HCT116 (cell line): ENCODE results near the gene GASK1A. TPM values are rescaled to one million over a fixed set of nuclear protein-coding genes. Genes with fewer than 3 reads are reported as not detected.

Experiments used
- ATAC-seq: fragments of 200-7000 bp; cut with Tn5 transposase; 2 replicates; pipeline ENCODE4 v1.9.1; 2020; ENCODE audit warnings: mild to moderate bottlenecking, moderate library complexity
- BruUV-seq: library from RNA; stranded (reverse); fragments of 400-500 nt; replicated peaks from 2 replicates; lab custom pipeline; 2021; lab: Mats Ljungman, UMichigan
- CTCF ChIA-PET: fragments of 300-600 bp; sonication (Branson Sonifier 250); formaldehyde crosslinking; loops from one replicate; lab custom pipeline; 2021; ENCODE audit warnings: antibody characterized with exemption; lab: Charles Lee
- POLR2A ChIA-PET: fragments of 300-600, 350-600 bp; sonication (Branson Sonifier 250); formaldehyde crosslinking; loops from one replicate; lab custom pipeline; 2021; ENCODE audit warnings: antibody characterized with exemption; lab: Charles Lee
- RAD21 ChIA-PET, 2 experiments: fragments of 300-600 bp; sonication (Branson Sonifier 250); formaldehyde crosslinking; loops; one replicate each; lab custom pipeline; 2023; ENCODE audit warnings: low total read pairs in 2 of 2; ENCODE audit not compliant: uncharacterized antibody in 2 of 2, unreplicated experiment in 2 of 2, low non-redundant PET in 1 of 2; lab: Charles Lee
- DNase-seq: peaks from one replicate; pipeline ENCODE4 v3.0.0-alpha.2; 2010; ENCODE audit warnings: low read depth, low spot score
- H2AFZ ChIP-seq: fragments of 200-600 bp; shearing (Covaris generic), sonication (generic); 2 replicates; pipeline ENCODE4 v1.6.1; 2017; ENCODE audit warnings: low read depth, mixed run types, mixed read lengths, antibody characterized with exemption, low read length; ENCODE audit not compliant: poor library complexity, severe bottlenecking
- H3K27ac ChIP-seq: 2 replicates; pipeline ENCODE4 v1.5.1; 2012; ENCODE audit warnings: low read depth, low read length
- H3K27me3 ChIP-seq: fragments of 200-600 bp; sonication (generic); 2 replicates; pipeline ENCODE4 v1.6.1; 2016; ENCODE audit warnings: mixed run types, low read length, mixed read lengths; ENCODE audit not compliant: insufficient read depth
- H3K36me3 ChIP-seq, 2 experiments: fragments of 200-500 bp in 1 of 2; fragments of 200-600 bp in 1 of 2; sonication (Bioruptor generic) in 1 of 2; sonication (generic) in 1 of 2; 2 replicates each; pipeline versions ENCODE4 v1.5.1 to v1.6.1; 2014 to 2016; ENCODE audit warnings: low read length in 2 of 2, inconsistent platforms in 1 of 2, mixed read lengths in 1 of 2, mixed run types in 1 of 2; ENCODE audit not compliant: insufficient read depth in 2 of 2, control insufficient read depth in 1 of 2
- H3K4me1 ChIP-seq, 2 experiments: fragments of 200-600 bp in 1 of 2; sonication (generic) in 1 of 2; 2 replicates each; pipeline versions ENCODE4 v1.5.1 to v1.6.1; 2012 to 2017; ENCODE audit warnings: low read length in 2 of 2, inconsistent platforms in 1 of 2, mild to moderate bottlenecking in 1 of 2, mixed read lengths in 1 of 2, mixed run types in 1 of 2, moderate library complexity in 1 of 2; ENCODE audit not compliant: insufficient read depth in 2 of 2, control insufficient read depth in 1 of 2
- H3K4me2 ChIP-seq: fragments of 200-600 bp; sonication (generic); 2 replicates; pipeline ENCODE4 v1.6.1; 2017; ENCODE audit warnings: mixed run types, low read length, mixed read lengths
- H3K4me3 ChIP-seq, 2 experiments: fragments of 200-600 bp in 1 of 2; sonication (generic) in 1 of 2; replicated peaks in 1 of 2; 2 replicates each; pipeline ENCODE4 v1.5.1; 2011 to 2016; ENCODE audit warnings: low read length in 2 of 2, control low read depth in 1 of 2, low read depth in 1 of 2, mild to moderate bottlenecking in 1 of 2, mixed read lengths in 1 of 2, mixed run types in 1 of 2
- H3K79me2 ChIP-seq: fragments of 200-600 bp; sonication (generic); 2 replicates; pipeline ENCODE4 v1.6.1; 2017; ENCODE audit warnings: mild to moderate bottlenecking, mixed run types, low read length, moderate library complexity, mixed read lengths; ENCODE audit not compliant: insufficient read depth
- H3K9ac ChIP-seq: fragments of 200-600 bp; sonication (generic); 2 replicates; pipeline ENCODE4 v1.6.1; 2016; ENCODE audit warnings: low read length, mixed read lengths
- H3K9me2 ChIP-seq: fragments of 200-600 bp; sonication (generic), shearing (Covaris generic); 2 replicates; pipeline ENCODE4 v1.6.1; 2017; ENCODE audit warnings: mixed run types, mild to moderate bottlenecking, moderate library complexity; ENCODE audit not compliant: insufficient read depth
- H3K9me3 ChIP-seq, 2 experiments: fragments of 200-500 bp in 1 of 2; fragments of 200-600 bp in 1 of 2; sonication (Bioruptor generic) in 1 of 2; sonication (generic) in 1 of 2; 2 replicates each; pipeline ENCODE4 v1.6.1; 2014 to 2017; ENCODE audit warnings: low read length in 2 of 2, mixed read lengths in 2 of 2, inconsistent platforms in 1 of 2, low read depth in 1 of 2, mild to moderate bottlenecking in 1 of 2, mixed run types in 1 of 2, moderate library complexity in 1 of 2; ENCODE audit not compliant: control insufficient read depth in 1 of 2, insufficient read depth in 1 of 2
- H4K20me1 ChIP-seq: fragments of 200-600 bp; sonication (generic), shearing (Covaris generic); 2 replicates; pipeline ENCODE4 v1.6.1; 2017; ENCODE audit warnings: mixed run types, mild to moderate bottlenecking, moderate library complexity; ENCODE audit not compliant: insufficient read depth
- CBX3 ChIP-seq: IDR thresholded peaks from 2 replicates; pipeline ENCODE4 v1.6.1; 2012; ENCODE audit warnings: low read depth
- FOSL1 ChIP-seq: IDR thresholded peaks from 2 replicates; pipeline ENCODE4 v1.6.1; 2012; ENCODE audit warnings: low read depth
- intact Hi-C: fragments of 100-400 bp; cut with micrococcal nuclease; formaldehyde crosslinking; loops from 2 replicates; pipeline ENCODE4 v1.10.0; 2022
- total RNA-seq: library from RNA; stranded (reverse); gene quantifications from one replicate; pipeline ENCODE4 v1.2.1, GENCODE V29; 2021; ENCODE audit not compliant: unreplicated experiment
- TF ChIP-seq, protein P1 (sequence below): IDR thresholded peaks from 2 replicates; pipeline ENCODE4 v1.6.1; 2011; ENCODE audit warnings: mild to moderate bottlenecking, low read length, moderate library complexity; ENCODE audit not compliant: insufficient replicate concordance; ENCODE audit errors: extremely low read depth
- TF ChIP-seq, protein P2 (sequence below): IDR thresholded peaks from 2 replicates; pipeline ENCODE4 v1.6.1; 2012

Gene GASK1A
- total RNA-seq, 1 experiment from 2014 or later, result 1.0 TPM

DNA sequence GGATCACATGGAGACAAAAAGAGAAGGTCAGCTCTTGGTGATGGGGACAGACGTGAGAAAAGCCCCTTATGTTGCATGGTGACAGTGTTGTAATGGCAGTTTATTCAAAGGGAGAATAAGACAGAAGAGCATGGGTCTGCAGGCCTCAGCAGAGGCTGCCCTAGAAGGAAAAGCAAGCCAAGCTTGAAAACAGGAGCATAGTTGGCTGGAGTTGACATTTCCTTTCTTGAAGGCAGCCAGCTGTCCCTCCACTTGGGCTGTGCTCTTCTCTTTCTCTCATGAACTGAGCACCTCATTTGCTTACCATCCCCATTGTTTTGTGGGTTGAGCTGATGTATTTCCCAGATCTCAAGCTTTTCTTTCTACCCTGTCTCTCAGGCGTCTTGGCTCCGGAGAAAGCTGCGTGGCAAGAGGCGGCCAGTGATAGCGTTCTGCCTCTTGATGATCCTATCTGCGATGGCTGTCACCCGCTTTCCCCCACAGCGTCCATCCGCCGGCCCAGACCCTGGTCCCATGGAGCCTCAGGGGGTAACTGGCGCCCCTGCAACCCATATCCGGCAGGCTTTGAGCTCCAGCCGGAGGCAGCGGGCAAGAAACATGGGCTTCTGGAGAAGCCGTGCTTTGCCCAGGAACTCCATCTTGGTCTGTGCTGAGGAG is 52.9 kb downstream of the GASK1A start:
- DNase-seq, result no peak
- H3K9ac ChIP-seq, result no peak overlapping the region
- POLR2A ChIA-PET, result no interaction called here

More for the DNA sequence above, 52.9 kb downstream of the GASK1A start:
- Histone ChIP-seq H3K27me3 (no peaks in the 10 kb centered on the region; the same call in 1 of the 2 replicates), H4K20me1 (no peaks in the 10 kb centered on the region), H3K9me2 (no peaks in the 10 kb centered on the region), H3K4me3 (no peak overlapping the region), H3K9me3 (no peaks in the 10 kb centered on the region), H2AFZ (no peak overlapping the region), H3K27ac (no peak overlapping the region), H3K79me2 (no peaks in the 10 kb centered on the region), H3K36me3 (no peaks in the 10 kb centered on the region), H3K4me2 (no peak overlapping the region), H3K4me1 (peaks cover 0 to 6% of the 10 kb centered on the region in 2 experiments; a peak in 1 of 4 replicates)
- RAD21 ChIA-PET, result no interaction called here
- intact Hi-C loops, result no loop called here
- CTCF ChIA-PET, result no interaction called here
- no TSS peak for BruUV-seq
- ATAC-seq, result no peak
- TF ChIP-seq CBX3 (no peak), FOSL1 (no peak)
- TF ChIP-seq, protein P1, sequence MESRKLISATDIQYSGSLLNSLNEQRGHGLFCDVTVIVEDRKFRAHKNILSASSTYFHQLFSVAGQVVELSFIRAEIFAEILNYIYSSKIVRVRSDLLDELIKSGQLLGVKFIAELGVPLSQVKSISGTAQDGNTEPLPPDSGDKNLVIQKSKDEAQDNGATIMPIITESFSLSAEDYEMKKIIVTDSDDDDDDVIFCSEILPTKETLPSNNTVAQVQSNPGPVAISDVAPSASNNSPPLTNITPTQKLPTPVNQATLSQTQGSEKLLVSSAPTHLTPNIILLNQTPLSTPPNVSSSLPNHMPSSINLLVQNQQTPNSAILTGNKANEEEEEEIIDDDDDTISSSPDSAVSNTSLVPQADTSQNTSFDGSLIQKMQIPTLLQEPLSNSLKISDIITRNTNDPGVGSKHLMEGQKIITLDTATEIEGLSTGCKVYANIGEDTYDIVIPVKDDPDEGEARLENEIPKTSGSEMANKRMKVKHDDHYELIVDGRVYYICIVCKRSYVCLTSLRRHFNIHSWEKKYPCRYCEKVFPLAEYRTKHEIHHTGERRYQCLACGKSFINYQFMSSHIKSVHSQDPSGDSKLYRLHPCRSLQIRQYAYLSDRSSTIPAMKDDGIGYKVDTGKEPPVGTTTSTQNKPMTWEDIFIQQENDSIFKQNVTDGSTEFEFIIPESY, result no peak
- TF ChIP-seq, protein P2, sequence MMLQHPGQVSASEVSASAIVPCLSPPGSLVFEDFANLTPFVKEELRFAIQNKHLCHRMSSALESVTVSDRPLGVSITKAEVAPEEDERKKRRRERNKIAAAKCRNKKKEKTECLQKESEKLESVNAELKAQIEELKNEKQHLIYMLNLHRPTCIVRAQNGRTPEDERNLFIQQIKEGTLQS, result no peak
